Measurements from ENCODE around the gene TNNC1. TPM values are rescaled to one million over a fixed set of nuclear protein-coding genes. Genes with fewer than 3 reads are reported as not detected.

The TNNC1 gene
- total RNA-seq, 2 experiments from 2014 or later = 0.57 to 3.2 TPM

GRCh38 chr3:52452570-52453221 lies 1.1 kb downstream of the TNNC1 start:
- no TSS peak for BruUV-seq (replicated peaks)
- no peaks in the 10 kb centered on the region for H4K20me1 ChIP-seq (ENCODE audit: insufficient read depth, low read length)
- no peak overlapping the region for H3K4me2 ChIP-seq (ENCODE audit: low read length)
- H3K4me1 ChIP-seq (ENCODE audit: insufficient read depth, low read length, poor library complexity, severe bottlenecking) = peaks cover 31% of the 10 kb centered on the region
- H3K9me2 ChIP-seq (ENCODE audit: insufficient read depth, low read length) = no peaks in the 10 kb centered on the region
- H3K79me2 ChIP-seq (ENCODE audit: insufficient read depth, low read depth, low read length) = peaks cover 13% of the 10 kb centered on the region; the same call in 1 of the 2 replicates
- no peak for TF ChIP-seq EZH2phosphoT487 (IDR thresholded peaks at IDR 0.05; ENCODE audit: borderline replicate concordance, low read depth, low read length)
- TF ChIP-seq CTCF (conservative IDR thresholded peaks at IDR 0.05; ENCODE audit: low read length) = no peak
- H3K9me3 ChIP-seq (ENCODE audit: low read length) = no peaks in the 10 kb centered on the region
- no peak overlapping the region for H2AFZ ChIP-seq (ENCODE audit: low read length)
- intact Hi-C loops (cut with micrococcal nuclease; ENCODE audit: unreplicated experiment) = no loop called here
- peaks cover 4% of the 10 kb centered on the region; the same call in 1 of the 2 replicates for H3K36me3 ChIP-seq (ENCODE audit: insufficient read depth, low read length)
- no peak overlapping the region for H3K27ac ChIP-seq (ENCODE audit: low read depth, low read length, poor library complexity, severe bottlenecking)
- ChIA-PET POLR2A (interaction anchor here (1.2 kb wide), 1 partner anchor 34 kb away, joined by 5 read pairs; no protein-coding TSS in a partner anchor), CTCF (ENCODE audit: unreplicated experiment) (no interaction called here)
- H3K4me3 ChIP-seq (ENCODE audit: low read depth, low read length, poor library complexity, severe bottlenecking) = no peak overlapping the region
- no peak for DNase-seq (ENCODE audit: low spot score)

GRCh38 chr3:52452126-52452525 lies 1.7 kb downstream of the TNNC1 start:
- Histone ChIP-seq H3K4me3 (ENCODE audit: low read depth, low read length, poor library complexity, severe bottlenecking) (no peak overlapping the region), H4K20me1 (ENCODE audit: insufficient read depth, low read length) (no peaks in the 10 kb centered on the region), H3K9me3 (ENCODE audit: low read length) (no peaks in the 10 kb centered on the region), H3K79me2 (ENCODE audit: insufficient read depth, low read depth, low read length) (peaks cover 13% of the 10 kb centered on the region; the same call in 1 of the 2 replicates), H3K4me2 (ENCODE audit: low read length) (no peak overlapping the region), H3K9me2 (ENCODE audit: insufficient read depth, low read length) (no peaks in the 10 kb centered on the region), H3K36me3 (ENCODE audit: insufficient read depth, low read length) (no peaks in the 10 kb centered on the region), H3K4me1 (ENCODE audit: insufficient read depth, low read length, poor library complexity, severe bottlenecking) (peaks cover 28% of the 10 kb centered on the region), H3K27ac (ENCODE audit: low read depth, low read length, poor library complexity, severe bottlenecking) (no peak overlapping the region), H2AFZ (ENCODE audit: low read length) (no peak overlapping the region)
- POLR2A ChIA-PET = no interaction called here
- intact Hi-C loops (cut with micrococcal nuclease; ENCODE audit: unreplicated experiment) = no loop called here
- CTCF ChIA-PET (ENCODE audit: unreplicated experiment) = no interaction called here
- TF ChIP-seq CTCF (conservative IDR thresholded peaks at IDR 0.05; ENCODE audit: low read length) = no peak
- BruUV-seq (replicated peaks) = no TSS peak
- no peak for DNase-seq (ENCODE audit: low spot score)

- H3K4me2 ChIP-seq (ENCODE audit: low read length) = no peak overlapping the region
- H3K79me2 ChIP-seq (ENCODE audit: insufficient read depth, low read depth, low read length) = peaks cover 9% of the 10 kb centered on the region; the same call in 1 of the 2 replicates
- no peaks in the 10 kb centered on the region for H3K9me2 ChIP-seq (ENCODE audit: insufficient read depth, low read length)
- H3K4me3 ChIP-seq (ENCODE audit: low read depth, low read length, poor library complexity, severe bottlenecking) = no peak overlapping the region
- no peaks in the 10 kb centered on the region for H3K36me3 ChIP-seq (ENCODE audit: insufficient read depth, low read length)
- H4K20me1 ChIP-seq (ENCODE audit: insufficient read depth, low read length) = no peaks in the 10 kb centered on the region
- intact Hi-C loops (cut with micrococcal nuclease; ENCODE audit: unreplicated experiment) = no loop called here
- CTCF ChIA-PET (ENCODE audit: unreplicated experiment) = no interaction called here
- BruUV-seq (replicated peaks) = no TSS peak
- H3K4me1 ChIP-seq (ENCODE audit: insufficient read depth, low read length, poor library complexity, severe bottlenecking) = peaks cover 22% of the 10 kb centered on the region
- H3K9me3 ChIP-seq (ENCODE audit: low read length) = no peaks in the 10 kb centered on the region
- TF ChIP-seq CTCF (conservative IDR thresholded peaks at IDR 0.05; ENCODE audit: low read length) (no peak), EZH2phosphoT487 (IDR thresholded peaks at IDR 0.05; ENCODE audit: borderline replicate concordance, low read depth, low read length) (no peak)
- no peak overlapping the region for H3K27ac ChIP-seq (ENCODE audit: low read depth, low read length, poor library complexity, severe bottlenecking)
- DNase-seq (ENCODE audit: low spot score) = no peak
- POLR2A ChIA-PET = no interaction called here
- no peak overlapping the region for H2AFZ ChIP-seq (ENCODE audit: low read length)
Measured at GRCh38 chr3:52451237-52452083, 2.4 kb downstream of the TNNC1 start.
